ENCODE measurements around the gene FRRS1L.

The FRRS1L gene

DNA sequence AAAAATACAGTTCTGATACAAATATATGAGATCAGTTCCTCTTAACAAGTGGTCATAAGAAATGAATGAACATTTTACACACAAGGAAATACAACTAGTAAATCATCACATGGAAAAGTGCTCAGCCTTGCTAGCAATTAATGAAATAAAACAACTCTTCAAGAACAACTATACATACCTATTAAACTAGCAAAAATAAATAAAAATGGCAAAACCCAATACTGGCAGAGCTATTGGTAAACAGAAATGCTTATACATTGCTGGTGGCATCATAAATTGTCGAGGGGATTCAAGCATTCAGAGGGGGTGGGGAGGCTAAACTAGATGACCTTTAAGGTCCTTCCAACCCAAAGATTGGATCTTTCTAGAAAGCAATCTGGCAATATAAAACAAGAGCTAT lies 5.9 kb upstream of the FRRS1L start:
- no peak for DNase-seq

DNA sequence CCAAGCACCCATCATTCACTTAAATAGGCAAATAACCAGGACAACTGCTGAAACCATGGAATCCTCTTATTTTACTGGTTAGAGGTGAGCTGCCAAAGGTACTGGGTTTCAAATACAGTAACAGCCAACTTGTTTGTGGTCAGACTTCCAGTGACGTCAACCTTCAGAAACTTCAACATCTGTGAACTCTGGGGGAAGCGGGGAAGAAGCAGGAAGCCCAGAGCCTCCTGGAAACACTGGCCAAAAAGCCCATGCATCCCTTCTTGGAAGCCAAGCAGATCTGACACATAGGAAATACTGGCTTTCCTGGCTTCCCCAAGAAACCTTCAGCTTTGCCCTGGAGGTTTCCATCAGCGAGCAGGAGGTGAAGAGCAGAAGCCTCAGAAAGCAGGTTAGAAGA lies 4.9 kb upstream of the FRRS1L start:
- DNase-seq: no peak

DNA sequence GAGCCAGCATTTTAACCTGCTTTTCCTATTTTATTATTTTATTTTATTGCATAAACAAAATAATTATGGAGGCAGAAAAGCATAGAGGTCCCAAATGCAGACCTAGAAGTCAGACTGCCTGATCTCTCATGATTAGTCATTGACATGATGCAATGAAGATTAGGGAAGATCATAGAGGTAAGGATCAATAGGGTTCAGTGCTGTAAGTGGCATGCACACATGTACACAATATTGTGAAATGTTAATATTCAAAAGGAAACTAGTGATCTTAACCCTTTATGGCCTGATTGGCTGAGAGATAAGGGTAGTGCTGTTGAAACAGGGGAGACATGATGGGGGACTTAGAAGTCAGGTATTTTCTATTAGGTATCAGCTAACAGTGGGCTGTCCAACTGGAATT lies 1.1 kb upstream of the FRRS1L start:
- no peak for DNase-seq

DNA sequence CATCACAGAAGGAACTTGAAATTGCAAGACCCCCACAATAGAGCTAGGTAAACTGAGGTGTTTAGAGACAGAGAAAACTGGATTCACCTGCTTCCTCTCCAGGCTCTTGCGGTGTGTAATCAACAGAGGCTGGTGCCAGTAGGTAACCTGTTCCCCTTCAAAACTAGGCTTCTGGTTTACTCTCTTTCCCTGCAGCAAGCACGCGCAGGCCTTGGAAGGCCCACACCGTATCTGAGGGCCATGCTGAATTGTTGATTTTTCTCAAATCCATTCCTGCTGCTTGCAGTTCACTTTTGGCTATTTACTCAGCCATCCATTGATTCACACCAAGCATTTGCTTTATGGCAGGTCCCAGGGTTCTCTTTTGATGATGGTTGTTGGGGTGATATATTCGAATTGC lies 667 bp upstream of the FRRS1L start:
- no peak for DNase-seq

DNA sequence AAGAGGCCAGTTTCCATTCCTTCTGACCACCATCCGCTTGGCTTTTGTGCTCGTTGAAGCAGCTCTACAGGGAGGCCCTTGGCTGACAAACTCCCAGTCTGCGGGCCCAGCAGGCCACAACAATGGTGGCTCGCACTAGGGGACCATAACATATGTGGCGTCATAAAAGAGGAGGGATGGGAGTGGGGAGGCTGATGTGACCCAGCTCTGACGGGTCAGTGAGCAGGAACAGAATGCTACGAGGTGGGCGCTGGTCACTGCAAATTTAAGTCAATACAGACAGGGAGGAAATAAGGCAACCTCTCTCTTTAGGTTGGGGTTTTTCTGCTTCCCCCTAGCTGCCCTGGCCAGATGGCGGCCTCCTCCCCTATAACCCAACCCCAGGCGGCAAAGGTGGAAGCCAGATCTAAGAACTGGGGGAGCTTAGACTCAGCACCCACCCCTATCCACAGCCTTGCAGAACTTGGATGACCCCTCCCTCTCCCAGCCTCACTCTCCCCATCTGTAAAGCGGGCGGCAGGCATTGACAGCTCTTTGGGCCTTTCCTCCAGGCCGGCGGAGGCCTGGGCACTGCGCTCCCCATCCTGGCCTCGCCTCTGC lies 778 bp downstream of the FRRS1L start:
- no peak for DNase-seq

DNA sequence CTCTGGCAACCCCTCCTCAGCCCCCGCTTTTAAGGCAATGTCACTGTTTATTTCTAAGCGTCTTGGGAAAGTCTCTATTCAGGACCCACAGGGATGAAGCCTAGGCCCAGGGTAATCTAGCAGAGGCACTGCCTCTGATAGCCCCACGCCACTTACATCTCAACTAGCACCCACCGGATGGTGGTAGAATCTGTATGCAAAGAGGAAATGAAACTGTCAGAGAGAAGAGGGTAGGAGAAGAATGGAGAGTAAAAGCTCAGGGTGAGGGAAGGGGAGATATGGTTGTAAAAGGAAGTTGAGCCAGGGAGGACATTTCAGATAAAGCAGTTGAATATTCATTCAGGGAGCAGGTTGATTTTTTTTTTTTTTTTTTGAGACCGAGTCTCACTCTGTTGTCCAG lies 3.0 kb downstream of the FRRS1L start:
- no peak for DNase-seq

DNA sequence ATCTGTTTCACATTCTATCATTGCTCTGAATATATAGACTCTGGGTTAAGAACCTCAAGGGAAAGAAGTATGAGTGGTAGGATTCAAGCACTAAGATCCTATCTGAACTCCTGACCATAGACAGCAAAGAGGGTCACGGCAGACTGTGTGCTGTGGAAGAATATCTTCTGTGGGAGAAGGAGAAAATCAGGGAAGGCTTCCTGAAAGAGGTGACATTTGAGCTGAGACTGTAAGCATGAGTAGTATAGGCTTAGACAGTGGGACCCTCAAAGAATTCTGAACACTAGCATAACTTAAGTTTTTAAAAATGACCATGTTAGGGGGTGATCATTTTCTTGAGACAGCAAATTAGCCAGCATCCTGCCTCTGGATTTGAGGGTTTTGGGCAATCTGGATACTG lies 3.9 kb downstream of the FRRS1L start:
- DNase-seq: no peak

DNA sequence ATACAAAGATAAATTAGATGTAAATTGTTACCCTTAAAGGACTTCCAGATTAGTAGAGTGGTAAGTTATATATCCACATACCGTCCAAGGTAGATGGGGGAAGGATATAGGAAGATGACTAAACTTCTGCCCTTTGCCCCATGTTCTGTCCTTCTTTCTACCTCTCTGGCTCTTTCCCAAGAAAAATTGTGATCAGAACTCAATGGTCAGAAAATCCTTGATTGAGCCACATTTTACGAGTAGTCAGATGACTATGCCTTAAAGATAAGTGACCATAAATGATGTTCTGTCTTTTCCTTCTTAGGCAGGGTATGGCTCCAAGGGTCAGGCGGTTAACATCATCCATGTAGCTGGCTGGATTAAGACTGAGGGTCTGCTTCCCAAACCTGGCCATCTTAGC lies 4.4 kb downstream of the FRRS1L start:
- DNase-seq: no peak

DNA sequence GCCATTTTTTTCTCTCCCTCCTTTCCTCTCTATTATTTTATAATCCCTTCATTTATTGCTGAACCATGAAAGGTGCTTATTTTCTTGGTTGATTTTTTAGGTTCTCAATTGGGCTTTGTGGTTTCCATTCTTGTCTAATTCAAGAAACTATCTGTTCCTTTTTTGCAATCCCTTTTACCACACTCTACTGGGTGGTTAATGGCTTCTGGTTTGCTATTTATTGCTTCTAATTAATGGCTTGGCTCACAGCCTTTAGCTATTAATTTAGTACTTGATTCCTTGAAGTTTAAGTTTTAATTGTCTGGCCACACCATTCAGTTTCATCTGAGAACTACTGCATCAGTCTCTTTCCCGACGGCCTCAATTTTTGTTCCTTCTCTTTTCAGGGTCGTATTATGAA lies 5.6 kb downstream of the FRRS1L start:
- no peak for DNase-seq

DNA sequence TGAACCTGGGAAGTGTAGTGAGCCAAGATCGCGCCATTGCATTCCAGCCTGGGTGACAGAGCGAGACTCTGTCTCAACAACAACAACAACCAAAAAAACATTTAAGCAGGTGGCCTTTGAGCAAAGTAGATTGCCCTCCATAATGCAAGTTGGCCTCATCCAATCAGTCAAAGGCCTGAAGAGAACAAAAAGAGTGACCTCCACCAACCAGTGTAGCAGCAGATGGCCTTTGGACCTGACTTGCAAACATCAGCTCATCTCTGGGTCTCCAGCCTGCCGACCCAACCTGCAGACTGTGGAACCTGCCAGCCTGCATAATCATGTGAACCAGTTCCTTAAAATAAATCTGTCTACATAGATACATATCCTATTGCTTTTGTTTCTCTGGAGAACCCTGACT lies 7.5 kb downstream of the FRRS1L start:
- no peak for DNase-seq

DNA sequence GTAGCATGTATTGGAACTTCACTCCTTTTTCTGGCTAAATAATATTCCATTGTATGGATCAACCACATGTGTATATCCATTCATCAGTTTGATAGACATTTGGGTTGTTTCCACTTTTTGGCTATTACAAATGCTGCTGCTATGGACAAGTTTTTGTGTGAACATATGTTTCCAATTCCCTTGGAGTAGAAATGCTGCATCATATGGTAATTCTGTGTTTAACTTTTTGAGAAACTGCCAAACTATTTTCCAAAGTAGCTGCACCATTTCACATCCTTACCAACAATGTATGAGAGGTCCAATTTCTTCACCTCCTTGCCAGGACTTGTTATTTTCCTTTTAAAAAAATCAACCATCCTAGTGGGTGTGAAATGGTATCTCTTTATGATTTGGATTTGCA lies 8.4 kb downstream of the FRRS1L start:
- DNase-seq: no peak

DNA sequence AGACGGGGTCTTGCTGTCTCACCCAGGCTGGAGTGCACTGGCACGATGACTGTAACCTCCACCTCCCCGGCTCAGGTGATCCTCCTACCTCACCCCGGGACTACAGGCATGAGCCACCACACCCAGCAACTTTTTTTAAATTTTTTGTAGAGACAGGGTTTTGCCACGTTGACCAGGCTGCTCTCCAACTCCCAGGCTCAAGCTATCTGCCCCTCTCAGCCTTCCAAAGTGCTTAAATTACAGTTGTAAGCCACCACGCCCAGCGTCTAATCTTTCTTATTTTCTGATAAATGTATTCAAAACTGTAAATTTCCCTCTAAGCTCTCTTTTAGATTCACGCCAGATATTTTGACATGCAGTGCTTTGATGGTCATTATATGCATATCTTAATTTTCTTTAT lies 10.3 kb downstream of the FRRS1L start:
- no peak for DNase-seq

DNA sequence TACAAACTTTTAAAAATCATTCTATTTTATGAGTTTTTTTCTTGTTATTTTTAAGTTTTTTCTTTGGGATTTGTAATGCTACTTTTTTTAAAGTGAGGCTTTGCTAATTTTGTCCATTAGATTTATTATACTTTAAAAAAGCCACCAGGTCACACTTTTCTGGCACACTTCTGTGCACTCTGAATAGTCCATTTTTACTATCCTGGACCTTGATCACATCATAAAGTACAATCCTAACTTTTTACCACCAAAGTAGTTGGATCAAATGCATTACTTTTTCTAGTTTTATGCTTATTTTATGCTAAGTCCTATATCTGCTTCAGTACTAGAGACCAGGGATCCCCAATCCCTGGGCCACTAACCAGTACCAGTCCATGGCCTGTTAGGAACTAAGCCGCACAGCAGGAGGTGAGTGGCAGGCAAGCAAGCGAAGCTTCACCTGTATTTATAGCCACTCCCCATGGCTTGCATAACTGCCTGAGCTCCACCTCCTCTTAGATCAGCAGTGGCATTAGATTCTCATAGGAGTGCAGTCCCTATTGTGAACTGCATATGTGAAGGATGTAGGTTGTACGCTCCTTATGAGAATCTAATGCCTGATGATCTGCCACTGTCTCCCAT lies 16.0 kb downstream of the FRRS1L start:
- DNase-seq: no peak

DNA sequence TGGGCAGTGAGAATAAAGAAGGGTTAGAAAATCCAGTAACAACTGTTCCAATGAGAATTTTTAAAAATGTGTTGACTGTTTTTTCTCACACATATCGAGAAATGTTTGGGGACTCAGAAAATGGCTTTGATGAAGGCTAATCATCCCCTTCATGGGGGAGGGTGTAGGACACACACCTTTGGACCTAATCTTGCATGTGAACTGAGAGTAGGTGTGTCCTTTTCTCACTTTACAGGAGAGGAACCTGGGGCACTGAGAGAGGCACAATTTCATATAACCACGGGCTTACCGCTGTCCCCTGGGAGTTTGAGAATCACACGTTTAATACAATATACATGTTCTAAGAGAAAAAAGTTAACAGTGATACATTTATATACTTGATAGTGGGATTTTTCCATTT lies 17.3 kb downstream of the FRRS1L start:
- DNase-seq: no peak

DNA sequence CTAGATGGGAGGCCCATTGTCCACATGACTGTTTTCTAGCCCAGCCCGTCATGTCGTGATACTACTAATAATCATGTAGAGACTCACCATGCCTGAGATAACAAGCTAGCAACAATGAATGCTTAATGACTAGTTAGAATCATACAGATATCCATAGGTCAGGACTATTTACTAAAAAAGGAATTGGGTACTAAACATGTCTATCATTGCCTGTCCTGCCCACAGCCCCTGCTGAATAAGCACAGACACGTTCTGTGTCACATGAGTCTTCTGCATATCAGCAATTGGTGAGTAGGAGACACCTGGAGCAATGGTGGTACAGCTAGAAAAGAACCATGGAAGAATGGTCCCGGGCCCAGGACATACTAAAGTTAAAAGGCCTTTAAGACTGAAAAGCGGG lies 18.0 kb downstream of the FRRS1L start:
- DNase-seq: no peak

DNA sequence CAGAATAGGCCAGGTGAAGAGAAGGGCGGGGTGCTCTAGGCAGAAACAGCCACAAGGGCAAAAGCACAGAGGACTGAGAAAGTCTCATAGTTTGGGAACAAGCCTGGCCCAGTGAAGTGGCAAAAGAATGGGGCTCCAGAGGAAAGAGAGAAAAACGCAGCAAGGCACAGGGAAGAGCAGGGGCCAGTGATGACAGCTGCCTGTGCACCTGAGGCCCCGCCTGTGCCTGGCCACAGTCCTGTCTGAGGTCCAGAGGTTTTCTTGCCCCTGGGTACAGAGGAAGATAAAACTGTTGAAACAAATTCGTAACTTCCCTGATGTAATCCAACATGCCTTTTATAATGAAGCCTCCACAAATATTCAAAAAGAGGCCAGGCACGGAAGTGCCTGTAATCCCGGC lies 22.0 kb downstream of the FRRS1L start:
- DNase-seq: no peak

DNA sequence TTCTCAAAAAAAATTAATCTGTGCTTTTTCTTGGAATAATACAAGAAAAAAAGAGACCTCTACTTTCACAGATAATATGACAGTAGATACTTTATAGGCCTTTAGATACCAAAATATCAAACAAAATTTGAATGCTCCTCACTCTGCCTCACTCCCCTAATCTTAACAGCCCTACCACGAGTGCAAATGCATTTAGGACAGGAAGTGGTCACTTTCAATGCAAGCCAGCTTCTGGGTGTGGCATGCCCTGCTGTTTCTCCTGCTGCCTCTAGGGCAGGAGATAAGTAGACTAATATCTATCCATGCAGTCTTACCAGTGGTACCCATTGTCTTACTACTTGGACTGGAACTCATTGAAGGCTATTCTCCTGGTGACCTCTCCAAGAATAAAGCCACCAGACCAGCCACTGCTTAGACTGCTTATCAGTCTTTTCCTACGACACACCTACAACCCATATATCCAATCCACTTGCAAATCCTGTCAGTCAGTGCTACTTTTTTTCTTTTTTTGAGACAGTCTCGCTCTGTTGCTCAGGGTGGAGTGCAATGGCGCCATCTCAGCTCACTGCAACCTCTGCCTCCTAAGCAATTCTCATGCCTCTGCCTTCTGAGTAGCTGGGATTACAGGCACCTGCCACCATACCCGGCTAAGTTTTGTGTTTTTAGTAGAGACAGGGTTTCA lies 23.0 kb downstream of the FRRS1L start:
- no peak for DNase-seq

DNA sequence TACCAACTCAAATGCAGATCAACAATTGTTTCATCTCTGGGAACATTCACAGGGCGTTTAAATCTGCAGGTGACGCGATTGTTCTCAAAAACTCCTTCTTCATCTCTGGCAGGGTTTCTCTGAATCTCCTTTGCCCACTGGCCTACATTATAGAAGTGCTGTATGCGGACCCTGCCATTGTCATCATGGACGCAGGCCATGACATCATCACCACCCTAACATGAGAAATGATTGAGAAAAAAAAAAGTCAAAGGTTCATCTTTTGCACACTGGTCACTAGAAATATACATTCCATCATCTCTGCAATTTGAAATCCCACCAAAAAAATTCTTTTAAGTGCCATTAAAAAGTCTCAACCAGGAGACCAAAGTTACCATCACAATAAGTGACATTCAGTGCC lies 25.7 kb downstream of the FRRS1L start:
- no peak for DNase-seq

DNA sequence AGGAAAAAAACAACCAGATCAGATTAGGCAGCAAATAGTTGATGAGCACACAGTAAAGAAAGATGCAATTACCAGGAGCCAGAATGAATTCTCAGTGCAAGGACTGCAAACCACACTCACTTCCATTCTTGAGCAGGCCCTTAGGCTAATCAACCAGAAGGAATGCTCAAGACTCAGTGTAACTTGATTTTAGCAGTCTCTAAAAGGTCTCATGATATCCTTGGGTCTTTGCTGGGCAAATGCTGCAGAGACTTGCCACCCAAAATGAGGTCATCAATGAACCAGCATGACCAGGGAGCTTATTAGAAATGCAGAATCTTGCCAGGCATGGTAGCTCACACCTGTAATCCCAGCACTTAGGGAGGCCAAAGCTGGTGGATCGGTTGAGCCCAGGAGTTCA lies 27.2 kb downstream of the FRRS1L start:
- no peak for DNase-seq

DNA sequence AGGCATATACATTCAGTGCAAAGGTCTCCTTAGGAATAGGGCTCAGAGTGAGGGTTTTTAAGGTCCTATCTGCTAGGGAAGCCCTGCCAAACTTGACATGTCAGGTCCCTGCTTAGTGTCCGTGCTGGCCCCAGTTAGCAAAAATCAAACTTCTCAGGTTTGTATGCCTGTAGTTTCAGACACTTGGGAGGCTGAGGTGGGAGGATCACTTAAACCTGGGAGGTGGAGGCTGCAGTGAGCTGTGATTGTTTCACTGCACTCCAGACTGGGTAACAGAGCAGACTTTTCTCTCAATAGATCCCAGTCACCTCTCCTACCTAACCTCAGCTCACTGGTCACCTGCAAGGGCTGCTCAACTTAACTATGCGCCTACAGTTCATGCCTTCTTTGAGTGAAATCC lies 28.6 kb downstream of the FRRS1L start:
- no peak for DNase-seq

DNA sequence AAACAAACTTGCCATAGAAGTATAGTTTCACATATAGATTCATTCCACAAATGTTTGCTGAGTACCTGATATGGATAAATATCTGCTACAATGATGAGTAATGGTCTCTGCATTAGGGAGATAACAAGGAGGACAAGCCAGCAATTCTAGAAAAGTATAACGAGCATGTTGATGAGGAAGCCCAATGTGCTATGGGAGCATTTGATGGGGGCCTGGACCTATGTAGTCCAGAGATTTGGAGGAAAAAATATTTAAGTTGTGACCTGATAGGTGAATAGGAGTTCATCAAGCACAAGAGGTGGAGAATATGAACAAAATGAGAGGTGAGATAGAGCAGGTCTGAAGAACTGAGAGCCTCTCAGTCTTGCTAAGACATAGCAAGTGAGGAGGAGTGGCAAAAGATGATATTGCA lies 32.9 kb downstream of the FRRS1L start:
- no peak for DNase-seq

DNA sequence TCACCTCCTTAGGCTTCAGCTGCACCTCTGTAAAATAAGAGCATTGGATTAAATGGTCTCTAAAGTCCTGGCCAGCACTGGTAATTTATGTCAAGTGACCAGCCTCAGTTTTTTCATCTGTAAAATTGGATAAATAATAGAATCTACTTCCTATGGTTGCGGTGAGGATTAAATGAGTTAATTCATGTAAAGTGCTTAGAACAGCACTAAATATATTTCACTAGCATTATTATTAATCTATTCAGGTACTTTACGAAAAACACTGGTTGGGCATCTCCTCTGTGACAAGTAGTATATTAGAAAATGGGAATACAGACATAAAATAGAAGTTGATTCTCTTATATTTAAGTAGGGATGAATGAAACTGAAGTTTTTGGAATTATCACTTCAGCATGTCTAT lies 33.5 kb downstream of the FRRS1L start:
- no peak for DNase-seq

DNA sequence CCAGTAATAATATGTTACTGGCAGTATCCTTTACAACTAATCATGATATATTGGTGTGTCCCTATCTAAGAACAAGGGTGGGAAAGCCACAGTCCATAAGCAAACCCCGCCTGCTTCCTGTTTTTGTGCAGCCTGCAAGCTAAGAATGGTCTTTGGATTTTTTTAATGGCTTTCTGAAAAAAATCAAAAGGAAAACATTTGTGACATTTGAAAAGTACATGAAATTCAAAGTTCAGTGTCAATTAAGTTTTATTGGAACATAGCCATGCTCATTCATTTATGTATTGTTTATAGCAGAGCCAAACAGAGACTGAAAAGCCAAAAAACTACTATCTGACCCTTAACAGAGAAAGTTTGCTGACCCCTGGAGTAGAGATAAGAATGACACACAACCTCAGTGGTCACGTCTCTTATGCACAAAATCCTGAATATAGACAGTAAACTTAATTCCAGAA lies 34.5 kb downstream of the FRRS1L start:
- DNase-seq: no peak

DNA sequence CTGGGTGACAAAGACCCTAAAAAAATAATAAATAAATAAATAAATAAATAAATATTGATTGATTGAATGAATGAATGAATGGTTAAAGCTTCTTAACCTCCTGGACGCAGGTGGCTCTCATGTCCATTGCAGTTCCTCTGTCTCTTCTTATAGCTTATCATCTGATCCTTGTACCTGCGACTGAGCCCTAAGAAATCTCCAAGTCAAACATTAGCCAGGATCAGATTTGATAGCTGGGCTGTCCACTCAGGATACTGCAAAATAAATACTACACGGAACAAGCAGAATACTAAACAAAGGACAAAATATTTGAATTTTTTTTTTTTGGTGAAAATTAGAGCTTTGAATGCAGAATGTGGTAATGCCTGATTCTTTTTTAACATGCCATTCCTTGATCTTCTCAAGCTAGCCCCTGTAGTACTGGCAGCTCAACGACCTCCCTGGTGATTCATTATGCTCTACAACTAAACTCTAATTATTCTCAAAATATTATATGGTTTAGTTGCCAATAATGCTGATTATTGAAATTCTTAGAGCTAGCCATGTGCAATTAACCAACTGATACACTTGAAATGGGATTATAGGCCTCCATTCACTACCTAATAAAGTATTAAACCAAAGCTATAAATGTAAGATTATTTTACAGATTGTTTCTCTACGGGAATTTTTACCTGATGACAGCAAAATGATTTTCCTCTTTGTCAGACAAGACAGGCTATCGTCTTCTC lies 37.4 kb downstream of the FRRS1L start:
- no peak for DNase-seq

All from activated T-cell treated with anti-CD3 and anti-CD28 coated beads for 4 hours (primary cell).